ENCODE data around the gene COPG2.

DNA sequence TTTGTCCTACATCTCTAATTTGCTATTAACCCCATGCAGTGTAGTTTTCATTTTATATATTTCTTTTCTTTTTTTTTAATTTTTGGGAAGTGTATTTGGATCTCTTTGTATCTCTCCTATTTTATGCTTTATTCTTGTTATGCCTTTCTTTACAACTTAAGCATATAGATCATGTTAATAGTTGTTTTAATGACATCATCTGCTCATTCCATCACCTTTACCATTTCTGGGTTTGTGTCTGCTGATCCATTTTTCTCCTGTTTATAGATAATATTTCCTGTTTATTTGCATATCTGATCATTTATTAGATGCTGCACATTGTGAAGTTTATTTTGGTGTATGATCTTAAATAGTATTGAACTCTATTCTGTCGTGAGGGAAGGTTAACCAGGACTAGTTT lies 13.7 kb downstream of the COPG2 start:
- no peak for TF ChIP-seq CTCF (conservative IDR thresholded peaks at IDR 0.05; ENCODE audit: low read length)
- no peak for TF ChIP-seq EZH2phosphoT487 (IDR thresholded peaks at IDR 0.05; ENCODE audit: borderline replicate concordance, low read depth, low read length)

Data from OCI-LY7 (cell line).